CD1c-positive myeloid dendritic cell (primary cell): ENCODE measurements around the gene ARHGAP44.
"Not testable (repeated sequence)": the region's sequence is repeated elsewhere in the genome, so short reads cannot be mapped to it uniquely, and the experiment has no call there.

Experiments used
- DNase-seq: peaks from one replicate; pipeline ENCODE4 v3.0.0-alpha.2; 2016; ENCODE audit errors: extremely low spot score

Gene ARHGAP44

GRCh38 chr17:12963505-12963904 is 174.2 kb downstream of the ARHGAP44 start:
- no peak for DNase-seq

GRCh38 chr17:12964162-12964561 is 174.9 kb downstream of the ARHGAP44 start:
- DNase-seq = no peak

- DNase-seq = no peak
Observed at GRCh38 chr17:12964840-12965239, 175.5 kb downstream of the ARHGAP44 start.

GRCh38 chr17:12965988-12966387 is 176.7 kb downstream of the ARHGAP44 start:
- no peak for DNase-seq

GRCh38 chr17:12966413-12966812 is 177.1 kb downstream of the ARHGAP44 start:
- DNase-seq = no peak

GRCh38 chr17:12967962-12968361 is 178.7 kb downstream of the ARHGAP44 start:
- DNase-seq = no peak

GRCh38 chr17:12973496-12974004 is 184.3 kb downstream of the ARHGAP44 start:
- no peak for DNase-seq

GRCh38 chr17:12974005-12974531 is 184.8 kb downstream of the ARHGAP44 start:
- no peak for DNase-seq

GRCh38 chr17:12977008-12977751 is 187.9 kb downstream of the ARHGAP44 start:
- DNase-seq = no peak

- not testable (repeated sequence) for DNase-seq
Observed at GRCh38 chr17:12978787-12979186, 189.5 kb downstream of the ARHGAP44 start.

GRCh38 chr17:12979246-12979645 is 189.9 kb downstream of the ARHGAP44 start:
- no peak for DNase-seq

- no peak for DNase-seq
Observed at GRCh38 chr17:12979826-12980500, 190.7 kb downstream of the ARHGAP44 start.

- no peak for DNase-seq
Observed at GRCh38 chr17:12982224-12982623, 192.9 kb downstream of the ARHGAP44 start.

- DNase-seq = no peak
Observed at GRCh38 chr17:12983991-12984884, 194.9 kb downstream of the ARHGAP44 start.

GRCh38 chr17:12985431-12986293 is 196.4 kb downstream of the ARHGAP44 start:
- DNase-seq = no peak

GRCh38 chr17:12987120-12987519 is 197.8 kb downstream of the ARHGAP44 start:
- DNase-seq = no peak

GRCh38 chr17:12990041-12990808 is 200.9 kb downstream of the ARHGAP44 start:
- DNase-seq = no peak

- no peak for DNase-seq
Observed at GRCh38 chr17:12990926-12991325, 201.6 kb downstream of the ARHGAP44 start.

- no peak for DNase-seq
Observed at GRCh38 chr17:12992676-12993075, 203.4 kb downstream of the ARHGAP44 start.

GRCh38 chr17:12993631-12994030 is 204.3 kb downstream of the ARHGAP44 start:
- no peak for DNase-seq
